ENCODE measurements around the gene CEP250.
"Not testable (repeated sequence)": the region's sequence is repeated elsewhere in the genome, so short reads cannot be mapped to it uniquely, and the experiment has no call there.

CEP250 gene

GRCh38 chr20:35529552-35529951 is 74.2 kb downstream of the CEP250 start, which contains the start of gene C20orf173:
Gene C20orf173, minus strand, starts transcription at chr20:35529652. Its CDS starts 279 bp downstream, at chr20:35529373.
- DNase-seq = no peak

GRCh38 chr20:35539756-35540212 is 84.4 kb downstream of the CEP250 start:
- DNase-seq = no peak

GRCh38 chr20:35541118-35541782 is 85.9 kb downstream of the CEP250 start:
- DNase-seq = no peak

GRCh38 chr20:35541783-35542662 is 86.6 kb downstream of the CEP250 start, which contains the start of gene ERGIC3:
Gene ERGIC3, plus strand, starts transcription at chr20:35542078. Its CDS starts 20 bp downstream, at chr20:35542098.
- peak; percentile 94 for DNase-seq

- no peak for DNase-seq
Observed at GRCh38 chr20:35542990-35543389, 87.6 kb downstream of the CEP250 start.

GRCh38 chr20:35544436-35544835 is 89.0 kb downstream of the CEP250 start:
- no peak for DNase-seq

GRCh38 chr20:35544941-35545340 is 89.5 kb downstream of the CEP250 start:
- DNase-seq = peak; percentile 40

- DNase-seq = no peak
Observed at GRCh38 chr20:35546127-35546526, 90.7 kb downstream of the CEP250 start.

GRCh38 chr20:35547329-35547728 is 91.9 kb downstream of the CEP250 start:
- no peak for DNase-seq

- peak; percentile 58 for DNase-seq
Observed at GRCh38 chr20:35551503-35551902, 96.1 kb downstream of the CEP250 start.

- DNase-seq = no peak
Observed at GRCh38 chr20:35552914-35553313, 97.5 kb downstream of the CEP250 start.

GRCh38 chr20:35555461-35555860 is 100.1 kb downstream of the CEP250 start:
- not testable (repeated sequence) for DNase-seq

GRCh38 chr20:35555951-35556645 is 100.7 kb downstream of the CEP250 start:
- DNase-seq = no peak

- DNase-seq = no peak
Observed at GRCh38 chr20:35556871-35557270, 101.5 kb downstream of the CEP250 start.

GRCh38 chr20:35558451-35558850 is 103.1 kb downstream of the CEP250 start:
- no peak for DNase-seq

GRCh38 chr20:35559042-35559693 is 103.8 kb downstream of the CEP250 start:
- DNase-seq = no peak

GRCh38 chr20:35560105-35560511 is 104.7 kb downstream of the CEP250 start:
- no peak for DNase-seq

GRCh38 chr20:35560541-35560940 is 105.1 kb downstream of the CEP250 start:
- no peak for DNase-seq

GRCh38 chr20:35561268-35561667 is 105.9 kb downstream of the CEP250 start:
- DNase-seq = peak; percentile 61

GRCh38 chr20:35561671-35562070 is 106.3 kb downstream of the CEP250 start:
- DNase-seq = no peak

- no peak for DNase-seq
Observed at GRCh38 chr20:35562541-35563110, 107.2 kb downstream of the CEP250 start.

GRCh38 chr20:35563834-35564233 is 108.4 kb downstream of the CEP250 start:
- DNase-seq = no peak
